ENCODE results near the gene ATF5.
"Not testable (repeated sequence)": the region's sequence is repeated elsewhere in the genome, so short reads cannot be mapped to it uniquely, and the experiment has no call there.

Gene ATF5

DNA sequence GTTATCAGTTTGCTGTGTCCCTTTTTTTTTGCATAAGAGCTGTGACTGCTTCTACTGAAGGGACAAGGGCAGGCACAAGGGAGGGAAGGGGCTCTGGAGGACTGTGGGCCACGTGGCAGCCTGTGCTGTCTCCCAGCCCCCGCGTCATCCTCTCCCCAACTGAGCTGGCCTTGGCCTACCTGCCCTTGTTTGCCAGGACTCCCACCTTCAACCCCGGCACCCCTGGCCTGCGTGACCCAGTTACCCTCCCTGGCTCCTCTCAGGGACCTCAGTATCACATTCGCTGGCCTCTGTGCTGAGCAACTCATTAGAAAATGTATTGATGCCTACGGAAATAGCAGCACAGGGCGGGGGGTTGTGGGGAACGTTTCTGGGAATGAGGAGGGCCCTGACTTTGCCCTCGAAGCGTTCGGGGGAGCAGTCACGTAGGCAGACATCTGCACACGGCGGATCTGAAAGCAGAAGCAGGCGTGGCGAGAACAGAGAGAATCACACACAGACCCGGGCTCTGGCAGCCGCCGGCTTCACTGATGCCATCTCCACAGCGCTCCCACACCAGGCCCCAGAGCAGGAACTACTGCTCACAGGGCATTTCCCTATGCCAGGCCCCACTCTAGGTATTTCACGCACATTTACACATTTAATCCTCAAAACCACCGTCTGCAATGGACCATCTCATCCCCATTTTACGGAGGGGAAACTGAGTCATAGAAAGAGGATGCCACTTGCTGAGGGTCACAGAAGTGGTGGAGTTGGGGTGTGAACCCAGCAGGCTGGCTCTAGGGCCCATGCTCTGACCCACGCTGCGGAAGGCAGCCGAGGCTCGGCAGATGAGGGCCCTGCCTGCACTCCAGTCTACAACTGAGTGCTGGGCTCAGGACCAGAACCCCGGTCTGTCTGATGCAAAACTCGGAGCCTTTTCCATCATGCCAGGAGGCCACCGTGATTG is 5.7 kb upstream of the ATF5 start:
- DNase-seq: peak in 1 of 14 donors; percentile 51

DNA sequence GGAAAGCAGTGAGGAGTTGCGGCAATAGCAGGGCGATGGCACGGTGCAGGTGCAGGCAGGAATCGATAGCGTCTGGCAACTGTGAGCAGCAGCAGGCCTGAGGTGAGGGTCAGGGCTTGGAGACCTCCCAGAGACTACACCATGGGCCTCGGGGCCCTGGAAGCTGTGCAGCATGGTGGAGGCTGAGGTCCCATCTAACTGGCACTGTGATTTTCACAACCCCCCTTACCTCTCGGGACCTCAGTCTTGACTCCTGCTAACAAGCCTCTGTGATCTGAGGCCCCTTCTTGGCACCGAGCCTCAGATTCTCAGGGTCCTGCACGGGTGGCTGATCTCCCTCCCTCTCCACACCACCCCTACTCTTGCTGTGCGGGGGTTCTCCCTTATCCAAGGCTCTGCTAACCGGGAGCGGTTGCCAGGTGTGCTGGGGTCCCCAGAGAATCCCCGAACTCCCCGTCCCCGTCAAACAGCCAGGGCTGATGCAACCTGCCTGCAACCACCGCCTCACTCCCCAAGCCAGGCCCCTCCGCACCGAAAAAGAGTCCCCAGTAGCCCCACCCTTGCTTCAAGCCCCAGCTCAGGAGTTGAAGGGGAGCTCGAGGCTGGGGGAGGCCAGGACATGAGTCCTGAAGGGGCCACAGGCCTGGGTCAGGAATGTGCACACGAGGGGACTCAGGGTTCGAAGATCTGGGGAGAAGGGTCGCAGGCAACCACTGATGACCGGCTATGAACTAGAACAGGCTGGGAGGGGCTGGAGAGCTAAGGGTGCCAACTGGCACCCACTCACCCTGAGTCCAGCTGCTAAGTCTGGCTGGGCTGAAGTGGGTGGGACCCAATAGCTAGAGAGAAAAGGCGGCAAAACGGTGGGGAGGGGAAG is 4.8 kb upstream of the ATF5 start:
- no peak for DNase-seq

DNA sequence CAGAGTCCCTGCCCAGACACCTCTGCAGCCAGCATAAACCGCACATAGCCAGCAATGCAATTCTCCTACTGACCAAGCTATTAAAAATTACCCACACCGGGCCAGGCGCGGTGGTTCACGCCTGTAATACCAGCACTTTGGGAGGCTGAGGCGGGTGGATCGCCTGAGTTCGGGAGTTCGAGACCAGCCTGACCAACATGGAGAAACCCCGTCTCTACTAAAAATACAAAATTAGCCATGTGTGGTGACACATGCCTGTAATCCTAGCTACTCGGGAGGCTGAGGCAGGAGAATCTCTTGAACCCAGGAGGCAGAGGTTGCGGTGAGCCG is 4.2 kb upstream of the ATF5 start:
- DNase-seq: not testable (repeated sequence)

DNA sequence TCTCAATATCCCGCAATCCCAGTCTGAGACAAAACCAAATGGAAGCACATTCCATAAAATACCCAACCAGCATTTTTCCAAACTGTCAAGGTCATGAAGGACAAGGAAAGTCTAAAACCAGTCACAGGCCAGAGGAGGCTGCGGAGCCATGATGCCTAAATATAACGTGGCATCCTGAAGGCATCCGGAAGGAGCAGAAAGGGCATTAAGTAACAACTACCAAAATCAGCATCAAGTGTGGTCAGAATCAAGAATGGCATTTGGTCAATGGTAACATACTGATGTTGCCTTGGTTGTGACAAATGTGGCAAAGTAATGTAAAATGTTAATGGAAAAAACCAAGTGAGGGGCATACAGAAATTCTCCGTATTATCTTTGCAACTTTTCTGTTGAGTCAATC is 3.5 kb upstream of the ATF5 start:
- no peak for DNase-seq

DNA sequence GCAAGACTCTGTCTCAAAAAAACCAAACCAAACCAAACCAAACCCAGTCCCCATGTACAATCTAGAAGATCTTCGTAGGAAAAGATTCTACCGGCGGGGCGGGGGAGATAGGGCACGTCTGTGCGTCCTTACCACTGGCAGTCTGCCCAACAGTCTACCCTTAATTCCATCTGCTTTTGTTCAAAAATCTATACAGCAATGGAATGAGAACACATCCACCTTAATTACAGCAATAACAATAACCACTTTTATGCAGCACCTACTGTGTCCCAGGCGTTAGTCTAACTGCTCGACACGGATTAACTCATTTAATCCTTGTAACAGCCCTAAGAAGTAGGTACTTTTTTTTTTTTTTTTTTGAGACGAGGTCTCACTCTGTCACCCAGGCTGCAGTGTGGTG is 2.5 kb upstream of the ATF5 start:
- no peak for DNase-seq

DNA sequence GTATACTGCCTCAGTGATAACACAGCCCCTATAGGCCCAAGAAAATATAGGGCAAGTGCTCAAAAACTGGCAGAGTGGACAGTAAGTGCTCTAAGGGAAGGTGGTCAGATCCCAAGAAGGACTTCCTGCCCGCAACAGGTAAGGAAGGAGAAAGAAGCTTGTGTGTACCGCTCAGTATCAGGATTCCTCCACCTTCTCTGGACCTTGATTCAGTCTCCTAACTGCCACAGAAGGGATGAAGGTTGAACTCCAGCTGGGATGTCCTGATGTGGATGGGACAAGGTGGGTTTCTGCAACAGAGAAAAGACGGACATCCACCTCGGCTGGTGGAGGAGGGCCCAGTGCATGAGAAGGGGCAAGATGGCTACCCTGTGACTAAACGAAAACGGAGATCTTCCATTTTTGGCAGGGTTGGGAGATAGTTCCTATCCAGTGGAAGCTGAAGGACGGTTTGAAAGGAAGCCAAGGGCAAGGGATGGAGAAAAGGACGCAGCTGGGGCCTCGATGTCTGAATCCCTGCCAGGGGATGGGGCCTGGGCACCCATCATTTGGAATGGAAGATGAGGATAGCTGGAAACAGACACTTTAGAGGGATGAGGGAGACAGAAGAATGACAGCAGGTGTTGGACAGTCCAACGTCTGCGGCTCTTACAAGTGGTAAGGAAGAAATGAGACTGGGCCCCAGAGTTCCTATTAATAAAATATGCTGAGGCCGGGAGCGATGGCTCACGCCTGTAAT is 1.3 kb upstream of the ATF5 start:
- DNase-seq: no peak

DNA sequence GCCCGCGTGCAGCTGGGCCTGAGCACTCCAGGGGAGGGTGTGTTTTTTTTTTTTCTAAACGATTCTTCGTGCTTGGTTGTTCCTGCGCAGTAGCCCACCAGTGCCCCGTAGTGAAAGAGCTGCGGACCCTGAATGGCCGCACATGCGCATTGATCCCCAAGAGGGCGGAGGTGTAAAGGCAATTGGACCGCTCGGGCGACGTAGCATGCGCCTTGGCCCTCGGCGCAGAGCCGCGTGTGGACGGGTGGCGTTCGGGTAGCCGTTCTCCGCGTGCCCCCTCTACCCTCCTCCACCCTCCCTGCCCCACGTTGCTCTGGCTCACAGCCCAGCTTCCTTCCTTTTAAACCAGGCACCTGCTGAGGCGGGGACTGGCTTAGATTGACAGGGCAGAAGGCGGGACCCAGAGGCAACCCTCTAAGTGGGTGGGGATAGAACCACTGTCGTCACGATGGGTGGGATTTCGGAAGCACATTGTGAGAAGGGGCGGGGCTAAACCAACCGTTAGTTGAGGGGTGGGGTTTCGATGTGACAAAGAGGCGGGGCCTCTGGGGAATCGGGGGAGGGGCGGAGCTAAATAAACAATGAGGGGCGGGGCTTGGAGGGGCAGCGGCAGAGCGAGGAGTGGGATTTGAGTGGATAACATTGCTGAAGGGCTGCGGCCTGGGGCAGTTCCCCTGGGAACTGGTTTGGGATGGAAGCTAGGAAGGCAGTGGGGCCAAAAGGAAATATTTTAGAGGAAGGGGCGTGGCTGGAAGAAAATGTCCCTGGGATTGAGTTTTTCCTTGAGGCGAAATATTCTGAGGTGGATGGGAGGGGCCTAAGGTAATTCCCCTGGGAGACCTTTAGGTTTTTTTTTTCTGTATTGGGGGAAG is 842 bp downstream of the ATF5 start:
- DNase-seq: peak; percentile 29 to 99 (median 93)

DNA sequence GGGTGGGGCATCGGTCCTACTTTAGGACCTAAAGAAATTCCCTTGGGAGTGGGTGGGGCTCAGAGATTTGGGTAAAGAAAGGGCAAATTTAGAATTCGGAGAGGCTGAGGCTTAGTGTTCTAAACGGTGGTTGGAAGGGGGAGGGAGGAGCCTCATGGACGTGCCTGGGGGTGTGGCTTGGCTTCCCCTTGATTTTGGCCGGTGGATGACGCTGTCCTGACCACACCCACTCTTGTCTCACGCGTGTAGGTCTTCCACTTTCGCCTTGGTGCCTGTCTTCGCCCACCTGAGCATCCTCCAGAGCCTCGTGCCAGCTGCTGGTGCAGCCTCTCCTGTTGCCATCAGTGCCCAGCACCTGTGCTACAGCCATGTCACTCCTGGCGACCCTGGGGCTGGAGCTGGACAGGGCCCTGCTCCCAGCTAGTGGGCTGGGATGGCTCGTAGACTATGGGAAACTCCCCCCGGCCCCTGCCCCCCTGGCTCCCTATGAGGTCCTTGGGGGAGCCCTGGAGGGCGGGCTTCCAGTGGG is 1.5 kb downstream of the ATF5 start:
- peak in 1 of 14 donors; percentile 22 for DNase-seq

DNA sequence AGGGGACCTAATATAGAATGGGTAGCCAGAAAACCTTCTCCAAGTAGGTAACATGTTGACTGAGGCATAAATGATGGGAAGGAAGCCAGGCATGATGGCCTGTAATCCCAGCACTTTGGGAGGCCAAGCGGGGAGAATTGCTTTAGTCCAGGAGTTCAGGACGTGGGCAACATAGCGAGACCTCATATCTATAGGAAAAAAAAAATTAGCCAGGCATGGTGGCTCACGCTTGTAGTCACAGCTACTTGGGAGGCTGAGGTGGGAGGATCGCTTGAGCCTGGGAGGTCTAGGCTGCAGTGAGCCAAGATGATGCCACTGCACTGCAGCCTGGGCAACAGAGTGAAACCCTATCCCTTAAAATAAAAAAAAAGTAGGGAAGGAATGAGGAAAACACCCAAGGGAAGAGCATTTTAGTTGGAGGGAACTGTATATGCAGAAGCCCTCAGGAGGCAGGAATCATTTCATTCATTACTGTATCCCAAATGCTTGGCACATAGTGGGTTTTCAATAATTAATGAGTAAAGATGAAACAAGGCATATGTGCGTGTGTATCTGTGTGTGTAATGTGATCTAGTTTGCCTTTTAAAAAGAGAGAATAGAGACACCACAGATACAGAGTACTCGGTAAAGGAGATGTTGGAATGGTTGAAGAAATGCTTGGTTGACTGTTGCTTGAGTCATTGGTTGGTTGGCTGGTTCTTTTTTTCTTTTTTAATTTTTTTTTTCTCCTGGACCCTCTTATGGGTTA is 2.5 kb downstream of the ATF5 start:
- no peak for DNase-seq

DNA sequence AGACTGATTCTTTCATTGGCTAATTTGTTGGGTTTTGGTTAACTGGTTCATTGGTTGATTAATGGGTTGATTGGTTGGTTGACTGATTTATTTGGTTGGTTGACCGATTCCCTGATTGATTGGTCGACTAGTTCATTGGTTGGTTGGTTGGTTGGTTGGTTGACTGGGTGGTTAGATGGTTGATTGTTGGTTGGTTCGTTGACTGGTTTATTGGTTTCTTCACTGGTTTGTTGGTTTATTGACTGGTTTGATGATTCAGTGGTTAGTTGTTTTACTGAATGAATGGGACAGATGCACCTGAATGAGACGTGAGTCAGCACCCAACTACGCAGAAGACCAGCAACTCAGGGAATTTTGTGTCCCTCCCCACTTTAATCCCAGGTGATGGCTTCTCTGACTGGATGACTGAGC is 3.0 kb downstream of the ATF5 start:
- DNase-seq: no peak

DNA sequence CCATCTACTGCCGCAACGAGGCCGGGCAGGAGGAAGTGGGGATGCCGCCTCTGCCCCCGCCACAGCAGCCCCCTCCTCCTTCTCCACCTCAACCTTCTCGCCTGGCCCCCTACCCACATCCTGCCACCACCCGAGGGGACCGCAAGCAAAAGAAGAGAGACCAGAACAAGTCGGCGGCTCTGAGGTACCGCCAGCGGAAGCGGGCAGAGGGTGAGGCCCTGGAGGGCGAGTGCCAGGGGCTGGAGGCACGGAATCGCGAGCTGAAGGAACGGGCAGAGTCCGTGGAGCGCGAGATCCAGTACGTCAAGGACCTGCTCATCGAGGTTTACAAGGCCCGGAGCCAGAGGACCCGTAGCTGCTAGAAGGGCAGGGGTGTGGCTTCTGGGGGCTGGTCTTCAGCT is 3.7 kb downstream of the ATF5 start:
- no peak for DNase-seq

DNA sequence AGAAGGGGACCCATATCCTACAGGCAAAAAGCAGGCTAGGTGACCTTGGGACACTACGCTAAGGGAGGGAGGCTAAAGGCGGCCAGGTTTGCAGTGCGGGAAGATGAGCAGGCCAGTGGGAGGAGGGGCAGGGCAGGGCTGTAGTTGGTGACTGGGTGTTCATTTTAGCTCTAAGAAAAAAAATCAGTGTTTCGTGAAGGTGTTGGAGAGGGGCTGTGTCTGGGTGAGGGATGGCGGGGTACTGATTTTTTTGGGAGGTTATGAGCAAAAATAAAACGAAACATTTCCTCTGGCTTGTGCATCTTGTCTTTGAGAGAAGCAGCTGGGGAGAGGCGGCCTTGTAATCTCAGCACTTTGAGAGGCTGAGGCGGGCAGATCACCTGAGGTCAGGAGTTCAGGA is 4.6 kb downstream of the ATF5 start:
- no peak for DNase-seq

DNA sequence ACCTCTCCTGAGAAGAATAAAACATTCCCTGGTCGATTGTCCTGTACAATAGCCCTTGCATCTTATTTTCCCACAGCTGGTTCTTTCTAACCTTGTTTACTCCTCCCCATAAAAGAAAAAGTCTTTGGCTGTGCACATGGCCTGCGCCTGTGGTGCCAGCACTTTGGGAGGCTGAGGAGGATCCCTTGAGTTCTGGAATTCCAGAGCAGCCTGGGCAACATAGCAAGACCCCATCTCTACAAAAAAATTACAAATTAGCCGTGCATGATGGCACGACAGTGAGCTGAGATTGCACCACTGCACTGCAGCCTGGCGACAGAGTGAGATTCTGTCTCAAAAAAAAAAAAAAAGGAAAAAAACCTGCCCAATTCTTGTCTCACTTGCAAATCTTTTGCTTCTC is 7.5 kb downstream of the ATF5 start:
- DNase-seq: no peak

DNA sequence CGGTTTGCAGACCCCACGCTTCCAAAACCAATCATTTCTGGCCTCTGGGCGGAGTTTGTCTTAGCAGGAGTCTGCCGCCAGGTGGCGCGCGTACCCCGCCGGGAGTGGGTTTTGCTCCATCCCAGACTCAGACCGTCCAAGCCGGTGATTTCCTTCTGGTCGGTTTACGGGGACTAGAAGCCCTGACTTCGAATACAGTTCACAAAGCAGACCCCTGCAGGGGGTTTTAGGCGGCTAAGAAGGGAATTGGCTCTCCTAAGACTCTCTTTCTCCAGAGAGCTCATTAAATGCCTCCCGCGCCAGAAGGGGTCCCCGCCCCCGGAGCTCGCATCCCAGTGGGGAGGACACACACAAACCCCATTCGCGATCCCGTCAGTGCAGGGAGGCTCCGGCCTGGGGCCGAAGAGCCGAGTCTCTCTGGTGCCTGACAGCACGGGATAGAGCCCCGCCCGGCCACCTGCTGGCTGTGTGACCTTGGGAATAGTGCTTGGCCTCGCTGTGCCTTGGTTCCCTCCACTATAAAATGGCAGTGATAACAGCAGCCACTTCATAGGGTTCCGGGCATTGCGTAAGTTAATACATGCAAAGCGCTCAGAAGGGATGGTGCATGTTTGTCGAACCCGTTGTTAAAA is 8.9 kb downstream of the ATF5 start:
- DNase-seq: peak; percentile 7 to 79 (median 35)

DNA sequence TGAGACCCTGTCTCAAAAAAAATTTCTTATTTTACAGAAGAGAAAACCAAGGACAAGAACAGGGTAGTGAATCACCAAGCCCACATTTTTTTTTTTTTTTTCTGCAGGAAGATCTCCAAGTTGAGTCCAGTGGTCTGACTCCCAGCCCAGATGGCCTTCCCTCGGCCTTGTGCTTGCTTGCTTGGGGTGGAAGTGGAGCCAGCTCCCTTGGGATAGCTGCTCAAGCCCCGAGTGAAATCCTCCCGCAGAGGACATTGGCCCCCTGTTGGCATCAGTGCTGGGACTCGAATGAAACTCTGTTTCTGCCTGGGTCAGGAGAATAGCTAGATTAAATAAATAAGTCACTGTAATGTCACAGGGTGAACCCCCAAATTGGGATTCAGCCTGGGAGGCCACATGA is 9.7 kb downstream of the ATF5 start:
- DNase-seq: no peak

DNA sequence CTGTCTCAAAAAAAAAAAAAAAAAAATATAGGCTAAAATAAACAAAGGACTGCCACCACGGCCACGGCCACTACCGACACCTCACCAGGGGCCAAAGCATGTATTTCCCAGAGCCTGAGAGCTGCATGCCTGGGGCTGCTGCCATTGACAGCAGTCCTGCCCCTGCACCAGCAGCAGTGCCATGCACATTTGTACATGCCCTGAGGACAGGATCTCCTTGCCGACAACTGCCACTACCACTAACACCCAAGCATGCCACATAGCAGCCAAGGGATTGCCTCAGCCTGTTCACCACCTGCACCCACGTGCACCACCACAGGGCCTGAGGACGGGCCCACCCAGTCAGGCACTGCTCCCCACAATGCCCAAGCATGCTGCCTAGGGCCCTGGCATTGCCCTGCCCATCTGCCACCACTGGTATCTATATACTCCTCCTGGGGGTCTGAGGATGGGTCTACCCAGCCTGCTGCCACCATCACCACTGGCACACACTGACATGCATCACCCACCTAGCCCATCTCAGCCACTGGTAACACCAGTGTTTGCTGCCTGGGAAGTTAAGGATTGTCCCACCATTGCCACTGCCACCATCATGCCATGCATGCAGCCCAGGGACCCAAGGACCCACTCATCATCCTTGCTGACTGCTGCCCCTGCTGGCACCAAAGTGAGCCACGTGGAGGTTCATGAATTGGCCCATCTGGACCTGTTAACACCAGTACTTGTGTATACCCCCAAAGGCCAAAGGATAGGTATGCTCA is 10.9 kb downstream of the ATF5 start:
- DNase-seq: no peak

DNA sequence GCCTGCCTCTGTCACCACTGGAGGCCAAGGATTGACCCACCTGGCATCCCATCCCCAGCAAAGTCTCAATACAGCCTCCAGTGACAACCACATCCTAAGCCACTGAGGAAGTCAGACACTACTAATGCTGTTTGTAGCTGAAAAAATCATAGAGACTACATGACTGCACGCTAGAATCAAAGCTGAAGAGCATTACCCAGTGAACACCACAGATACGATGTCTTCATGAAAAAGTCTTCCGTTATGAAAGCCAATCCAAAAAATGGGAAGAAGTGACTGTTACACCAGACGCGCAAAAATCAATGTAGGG is 11.4 kb downstream of the ATF5 start:
- DNase-seq: no peak

DNA sequence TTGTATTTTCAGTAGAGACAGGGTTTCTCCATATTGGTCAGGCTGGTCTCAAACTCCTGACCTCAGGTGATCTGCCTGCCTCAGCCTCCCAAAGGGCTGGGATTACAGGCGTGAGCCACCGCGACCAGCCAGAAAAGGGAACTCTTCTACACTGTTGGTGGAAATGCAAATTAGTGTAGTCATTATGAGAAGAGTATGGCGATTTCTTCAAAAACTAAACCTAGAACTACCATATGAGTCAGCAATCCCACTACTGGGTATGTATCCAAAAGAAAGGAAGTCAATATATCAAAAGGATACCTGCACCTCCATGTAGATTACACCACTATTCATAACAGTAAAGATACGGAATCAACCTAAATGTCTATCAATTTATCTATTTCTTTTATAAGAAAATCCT is 15.6 kb downstream of the ATF5 start:
- not testable (repeated sequence) for DNase-seq

DNA sequence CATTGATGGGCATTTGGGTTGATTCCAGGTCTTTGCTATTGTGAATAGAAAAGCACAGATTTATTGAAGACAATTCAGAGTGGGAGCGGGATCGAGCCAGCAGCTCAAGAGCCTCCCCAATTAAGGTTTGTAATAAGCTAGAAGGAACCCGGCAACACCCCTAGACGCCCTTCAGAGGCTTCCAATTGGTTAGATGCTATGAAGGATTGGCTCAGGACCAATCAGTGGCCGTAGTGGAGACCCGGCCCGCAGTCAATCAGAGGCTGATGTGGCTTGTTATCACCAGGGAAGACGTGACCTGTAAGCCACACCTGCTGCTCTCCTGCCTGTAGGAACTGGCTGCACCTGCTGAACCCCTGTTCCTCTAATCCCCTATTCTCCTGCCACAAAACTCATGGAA is 17.4 kb downstream of the ATF5 start:
- no peak for DNase-seq
